Limb (tissue), 2 donors: Measurements from ENCODE around the gene AIP.
"Not testable (repeated sequence)": the region's sequence is repeated elsewhere in the genome, so short reads cannot be mapped to it uniquely, and the experiment has no call there.

Experiments used
- DNase-seq, 2 donors: peaks; one replicate each; pipeline ENCODE4 v3.0.0-alpha.2; 2016; ENCODE audit errors: extremely low spot score in 2 of 2

AIP gene

DNA sequence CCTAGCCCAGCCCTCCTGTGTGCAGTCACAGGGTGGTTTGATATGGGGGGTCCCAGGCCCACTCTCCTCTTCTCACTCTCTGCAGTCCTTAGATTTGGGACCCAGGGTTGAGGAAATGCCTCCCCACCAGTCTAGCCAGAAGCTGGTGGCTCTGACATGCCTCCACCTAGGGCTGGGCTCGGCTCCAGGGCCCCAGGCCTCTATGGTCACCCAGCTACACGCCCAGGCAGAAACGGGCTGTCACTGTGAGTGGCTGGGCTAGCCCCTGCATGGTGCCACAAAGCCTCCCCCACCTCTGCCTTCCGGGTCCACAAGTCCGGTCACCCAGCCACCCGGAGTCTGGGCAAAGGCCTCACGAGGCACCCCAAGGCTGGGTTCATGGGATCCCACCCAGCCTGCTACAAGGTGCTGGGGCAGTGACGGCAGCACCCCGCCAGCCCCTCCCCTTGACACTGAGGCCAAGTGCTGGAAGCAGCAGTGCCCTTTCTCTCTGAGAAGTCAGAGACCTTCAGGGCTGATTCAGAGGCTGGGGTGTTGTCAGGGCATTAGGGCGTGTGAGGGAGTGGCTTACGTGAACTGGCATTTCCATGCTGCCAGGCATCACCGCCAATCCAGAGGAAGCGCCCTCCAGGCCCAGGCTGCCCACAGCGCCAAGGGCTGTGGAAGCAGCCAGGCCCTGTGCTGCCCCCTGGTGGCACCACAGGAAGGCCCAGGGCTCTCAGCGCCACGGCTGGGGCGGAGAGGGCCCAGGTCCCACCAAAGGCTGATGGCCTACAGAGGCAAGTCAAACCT, 23.0 kb downstream of the AIP start:
- peak; percentile 53 to 86 for DNase-seq

DNA sequence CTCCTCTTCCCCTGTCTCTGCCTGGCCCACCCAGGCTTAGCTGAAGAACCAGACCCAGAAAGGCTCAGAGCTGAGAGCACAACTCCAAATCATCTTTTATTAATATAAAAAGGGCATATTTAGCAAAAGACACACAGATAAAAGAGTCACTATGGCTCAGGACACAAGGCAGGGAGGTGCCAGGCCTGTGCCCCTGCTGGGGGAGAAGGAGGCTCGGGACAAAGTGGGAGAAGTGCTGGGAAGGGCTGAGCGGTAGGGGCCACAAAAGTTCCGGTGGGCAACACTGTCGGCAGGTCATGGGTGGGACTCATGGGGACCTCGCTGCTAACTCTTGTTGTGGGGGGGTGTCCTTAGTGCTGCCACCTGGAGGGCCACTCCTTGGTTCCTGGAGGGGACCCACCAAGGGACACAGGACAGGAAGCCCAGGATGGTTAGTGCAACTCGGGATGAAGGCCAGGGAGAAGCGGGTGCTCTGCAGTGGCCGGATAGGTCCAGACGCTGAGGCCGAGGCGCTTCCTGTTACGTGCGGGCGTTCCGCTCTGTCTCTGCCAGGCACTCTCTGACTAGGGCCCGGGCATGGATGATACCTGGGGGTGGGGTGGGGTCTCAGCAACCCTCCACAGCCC, 23.7 kb downstream of the AIP start:
- DNase-seq = no peak

DNA sequence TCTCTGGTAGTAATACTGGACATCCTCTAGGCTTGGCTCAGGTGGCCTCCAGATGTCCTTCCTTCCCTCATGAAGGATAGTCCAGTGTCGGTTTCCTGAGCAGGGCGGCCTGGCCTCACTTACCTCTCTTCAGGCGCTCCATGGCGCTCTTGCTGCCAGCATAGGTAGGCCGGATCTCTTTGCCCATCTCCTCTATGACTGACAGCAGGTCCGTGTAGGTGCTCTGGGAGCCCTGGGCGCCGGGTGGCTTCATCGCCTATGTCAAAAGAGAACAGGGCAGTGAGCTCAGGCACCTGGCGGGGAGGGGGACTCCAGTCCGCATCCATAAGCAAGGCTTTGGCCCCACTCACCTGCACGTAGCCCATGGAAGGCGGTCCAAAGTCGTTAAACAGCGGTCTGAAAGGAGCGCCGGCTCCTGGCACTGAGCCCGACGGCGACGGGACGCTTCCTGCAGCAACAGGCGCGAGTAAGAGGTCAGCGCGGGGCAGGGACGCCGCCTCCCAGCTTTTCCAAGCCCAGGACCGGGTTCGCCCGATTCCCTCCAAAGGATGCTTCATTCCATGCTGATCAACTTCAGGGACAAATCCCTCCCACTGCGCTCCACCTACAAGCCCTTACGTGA, 24.5 kb downstream of the AIP start:
- peak in 1 of 2 donors; percentile 39 for DNase-seq

DNA sequence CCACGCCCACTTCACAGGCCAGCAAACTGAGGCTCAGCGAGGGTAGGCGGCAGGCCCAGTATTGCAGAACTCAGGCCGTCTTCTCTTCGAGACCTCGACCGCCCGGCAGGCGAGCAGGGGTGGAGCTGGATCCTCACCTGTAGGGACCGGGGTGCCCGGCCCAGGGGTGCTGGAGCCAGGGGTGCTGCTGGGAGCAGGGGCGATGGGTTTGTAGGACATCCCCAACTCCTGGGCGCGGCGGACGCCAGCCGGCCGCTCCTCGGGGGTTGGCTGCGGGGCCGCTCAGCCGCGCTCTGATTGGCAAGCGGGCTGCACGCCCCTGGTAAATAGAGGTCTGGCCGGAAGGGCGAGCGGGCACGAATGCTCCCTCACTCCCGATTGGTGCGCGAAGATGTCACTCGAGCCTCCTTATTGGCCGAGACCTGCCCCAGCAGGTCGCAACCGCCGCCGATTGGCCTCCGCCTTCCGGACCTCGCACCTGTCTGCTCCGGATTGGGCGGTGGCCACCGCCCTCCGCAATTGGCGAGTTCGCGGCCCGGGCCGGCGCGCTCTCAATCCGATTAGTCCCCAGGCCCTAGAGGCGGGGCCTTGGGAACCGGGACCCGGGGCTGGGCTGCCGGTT, 25.1 kb downstream of the AIP start, which contains the start of gene CDK2AP2:
Gene CDK2AP2, minus strand, starts transcription at position 299 of the 622 bp plus-strand sequence. Its CDS starts 80 bp downstream, at position 219.
- DNase-seq = peak; percentile 94 to 97

DNA sequence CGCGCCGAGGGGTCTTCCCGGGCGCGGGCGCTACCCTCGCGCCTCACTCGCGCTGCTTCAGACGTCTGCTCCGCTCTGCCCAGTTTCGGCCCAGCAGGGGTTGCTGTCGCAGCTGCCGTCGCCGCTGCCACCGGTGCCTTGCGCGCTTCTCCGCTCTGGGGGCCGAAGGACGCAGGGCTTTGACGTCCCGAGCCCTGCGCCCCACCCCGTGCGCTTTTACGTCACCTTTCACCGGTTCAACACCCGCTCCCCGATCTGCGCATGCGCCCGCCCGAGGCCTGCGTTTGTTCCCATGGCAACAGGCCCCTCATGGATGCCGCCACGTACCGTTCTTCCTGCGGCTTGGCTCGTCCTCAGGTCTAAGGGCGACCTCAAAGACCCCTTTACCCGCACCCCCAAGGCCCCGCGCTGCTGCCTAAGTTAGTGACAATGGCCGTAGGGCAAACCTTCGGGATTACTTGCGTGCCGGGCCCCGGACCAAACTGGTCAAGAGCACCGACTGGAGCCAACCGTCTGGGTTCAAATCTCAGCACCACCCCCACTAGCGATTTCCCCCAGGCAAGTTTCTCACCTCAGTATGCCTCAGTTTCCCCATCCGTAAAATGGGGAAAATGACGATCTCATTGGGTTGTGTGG, 25.8 kb downstream of the AIP start:
- DNase-seq = peak; percentile 95 to 99

DNA sequence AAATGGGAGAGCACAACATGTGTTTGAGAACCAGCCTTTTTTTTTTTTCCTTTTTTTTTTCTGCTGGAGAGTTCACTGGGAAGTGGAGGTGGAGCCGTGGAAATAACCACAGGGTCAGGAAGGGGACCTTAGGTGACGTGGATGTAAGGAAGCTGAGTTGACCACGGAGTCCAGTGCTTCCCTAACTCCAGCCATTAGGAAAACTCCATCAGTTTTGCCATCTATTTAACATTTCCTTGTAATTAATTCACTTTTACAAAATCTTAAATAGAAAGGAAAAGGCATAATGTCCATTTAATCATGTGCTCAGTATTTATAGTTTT, 27.2 kb downstream of the AIP start:
- no peak for DNase-seq

DNA sequence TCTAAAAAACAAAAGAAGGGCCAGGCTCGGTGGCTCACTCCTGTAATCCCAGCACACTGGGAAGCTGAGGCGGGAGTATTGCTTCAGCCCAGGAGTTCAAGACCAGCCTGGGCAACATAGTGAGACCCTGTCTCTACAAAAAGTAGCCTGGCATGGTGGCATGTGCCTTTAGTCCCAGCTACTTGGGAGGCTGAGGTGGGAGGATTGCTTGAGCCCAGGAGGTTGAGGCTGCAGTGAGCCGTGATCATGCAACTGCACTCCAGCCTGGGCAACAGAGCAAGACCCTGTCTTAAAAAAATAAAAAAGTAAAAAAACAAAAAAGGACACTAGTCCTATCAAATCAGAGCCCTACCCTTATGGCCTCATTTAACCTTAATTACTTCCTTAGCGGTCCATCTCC, 28.7 kb downstream of the AIP start:
- DNase-seq = not testable (repeated sequence)

DNA sequence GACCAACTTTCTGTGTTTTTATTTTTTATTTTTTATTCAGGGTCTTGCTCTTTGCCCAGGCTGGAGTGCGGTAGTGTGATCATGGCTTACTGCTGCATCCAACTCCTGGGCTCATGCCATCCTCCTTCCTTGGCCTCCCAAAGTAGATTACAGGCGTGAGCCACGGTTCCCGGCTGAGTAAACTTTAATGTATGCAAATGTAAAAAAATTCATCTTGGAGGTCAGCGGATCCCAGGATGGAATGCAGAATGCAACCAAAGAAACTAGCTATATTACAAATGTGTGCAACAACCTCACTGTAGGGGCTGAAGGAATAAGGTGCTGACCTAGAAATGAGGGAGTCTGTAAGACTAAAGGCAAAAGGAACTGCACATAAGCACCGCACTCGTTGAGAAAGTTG, 31.3 kb downstream of the AIP start:
- no peak for DNase-seq

DNA sequence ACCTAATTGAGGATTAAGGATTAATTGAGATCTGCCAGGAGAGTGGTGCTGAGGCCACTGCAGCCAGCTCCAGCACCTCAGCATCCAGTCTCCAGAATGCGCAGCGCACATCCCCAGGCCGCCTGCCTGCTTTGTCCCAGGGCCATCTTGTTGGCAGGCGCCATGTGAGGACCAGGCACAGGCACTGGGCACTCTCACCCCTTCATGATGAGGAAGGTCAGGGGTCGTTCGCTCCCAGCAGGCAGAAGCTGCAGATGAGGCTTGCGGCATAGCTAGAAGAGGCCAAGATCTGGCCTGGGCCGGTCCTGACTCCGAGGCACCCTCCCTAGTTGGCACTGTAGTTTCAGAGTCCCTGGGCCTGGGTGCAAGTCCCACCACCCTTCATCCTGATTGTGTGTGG, 34.0 kb downstream of the AIP start:
- DNase-seq = no peak

DNA sequence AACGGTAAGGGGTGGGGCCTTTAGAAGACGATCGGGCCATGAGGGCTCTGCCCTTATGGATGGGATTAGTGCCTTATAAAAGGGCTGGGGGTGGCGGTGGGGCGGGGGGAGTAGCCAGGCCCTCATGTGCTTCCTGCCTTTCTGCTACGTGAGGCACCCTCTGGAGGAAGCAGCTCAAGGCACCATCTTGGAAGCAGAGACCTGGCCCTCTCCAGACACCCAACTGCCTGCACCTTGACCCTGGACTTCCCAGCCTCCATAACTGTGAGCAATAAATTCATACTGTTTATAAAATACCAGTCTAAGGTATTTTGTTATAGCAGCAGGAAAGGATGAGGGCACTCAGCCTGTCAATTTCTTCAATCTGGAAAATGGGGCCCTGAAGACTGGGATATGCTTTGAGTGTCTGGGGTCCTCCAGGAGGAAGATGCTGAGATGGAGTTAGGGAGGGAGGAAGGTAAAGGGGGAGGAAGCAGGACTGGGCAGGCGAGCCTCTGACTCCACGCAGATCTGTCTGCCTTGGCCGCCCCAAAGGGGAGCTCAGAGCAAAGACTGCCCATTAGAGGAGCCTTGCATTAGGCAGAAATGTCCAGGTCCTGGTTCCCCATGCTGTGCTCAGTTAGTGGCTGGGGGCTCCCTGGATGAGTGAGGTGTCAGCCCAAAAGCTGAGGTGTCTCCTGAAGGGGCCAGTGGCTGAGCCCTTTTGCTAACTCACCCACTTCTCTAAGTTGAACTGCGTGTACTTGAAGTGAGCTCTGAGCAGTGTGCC, 35.1 kb downstream of the AIP start:
- DNase-seq = no peak

DNA sequence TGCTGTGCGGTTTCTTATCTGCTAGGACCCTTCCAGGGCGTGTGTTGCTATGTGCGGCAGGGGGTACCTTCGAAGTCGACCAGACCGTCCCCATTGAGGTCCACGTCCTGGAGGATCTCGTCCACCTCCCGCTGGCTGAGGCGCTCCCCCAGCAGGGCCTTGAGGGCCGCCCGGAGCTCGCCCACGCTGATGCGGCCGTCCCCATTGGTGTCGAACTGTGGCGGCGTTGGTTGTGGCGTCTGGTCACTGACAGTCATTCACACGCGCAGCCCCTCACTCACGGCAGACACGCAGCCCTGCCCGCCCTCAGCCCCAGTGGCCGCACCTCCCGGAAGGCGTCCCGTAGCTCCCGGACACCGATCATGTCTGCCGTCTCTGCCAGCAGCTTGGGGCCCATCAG, 36.9 kb downstream of the AIP start:
- no peak for DNase-seq

DNA sequence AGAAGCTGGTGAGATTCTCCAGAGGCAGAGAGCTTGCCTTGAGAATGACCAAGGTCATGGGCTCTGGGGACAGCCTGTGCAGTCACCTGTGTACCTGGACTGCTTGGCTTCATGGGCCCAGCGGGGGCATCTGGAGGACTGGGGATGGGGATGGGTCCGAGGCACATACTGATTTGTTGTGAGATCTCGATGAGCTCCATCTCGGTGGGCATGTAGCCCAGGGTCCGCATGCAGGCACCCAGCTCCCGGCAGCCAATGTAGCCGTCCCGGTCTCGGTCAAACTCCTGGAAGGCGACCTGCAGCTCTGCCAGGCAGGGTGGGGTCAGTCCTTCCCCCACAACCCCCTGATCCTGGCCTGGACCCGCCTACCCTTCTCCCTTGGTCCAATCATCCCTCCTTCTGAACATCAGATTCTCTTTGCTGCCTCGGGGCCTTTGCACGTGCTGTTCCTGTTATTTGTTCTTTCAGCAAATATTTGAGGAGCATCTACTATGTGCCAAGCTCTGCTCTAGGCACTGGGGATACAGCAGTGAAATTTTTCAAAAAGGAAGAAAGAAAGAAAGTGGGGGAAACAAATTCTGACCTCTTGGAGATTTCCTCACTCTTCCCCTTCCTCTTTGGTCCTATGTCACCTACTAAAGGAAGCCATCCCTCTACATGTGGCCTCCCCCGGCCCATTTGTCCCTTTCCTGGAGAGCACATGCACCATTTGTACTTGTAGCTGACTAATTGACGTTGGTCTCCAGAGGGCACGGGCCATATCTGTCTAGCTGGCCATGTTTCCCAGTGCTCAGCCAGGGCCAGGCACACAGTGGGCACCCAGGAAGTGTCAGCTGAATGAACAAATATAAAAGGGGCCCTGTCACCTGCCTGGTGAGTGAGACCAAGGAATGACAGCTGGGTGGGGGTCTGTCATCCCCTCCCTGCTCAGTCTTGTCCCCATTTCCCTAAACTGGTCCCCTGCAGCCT, 38.3 kb downstream of the AIP start:
- no peak for DNase-seq

DNA sequence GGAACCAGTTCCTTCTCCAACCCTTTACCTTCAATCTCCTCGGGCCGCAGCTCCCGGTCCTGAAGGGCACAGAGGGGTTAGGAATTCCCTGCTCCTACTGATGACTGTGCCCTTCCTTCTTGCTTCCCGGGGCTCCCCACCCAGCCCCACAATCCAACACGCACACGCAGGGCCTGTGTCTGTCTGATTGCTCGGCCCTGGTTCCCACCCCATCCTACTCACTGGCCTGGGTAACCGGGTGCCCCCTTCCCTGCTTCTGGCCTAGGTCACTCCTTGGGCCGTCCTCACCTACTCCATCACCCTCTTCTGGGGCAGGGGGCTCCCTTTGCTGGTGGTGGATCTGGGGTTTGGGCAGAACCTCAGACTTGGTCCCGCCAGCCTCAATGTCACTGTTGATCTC, 39.1 kb downstream of the AIP start:
- no peak for DNase-seq

DNA sequence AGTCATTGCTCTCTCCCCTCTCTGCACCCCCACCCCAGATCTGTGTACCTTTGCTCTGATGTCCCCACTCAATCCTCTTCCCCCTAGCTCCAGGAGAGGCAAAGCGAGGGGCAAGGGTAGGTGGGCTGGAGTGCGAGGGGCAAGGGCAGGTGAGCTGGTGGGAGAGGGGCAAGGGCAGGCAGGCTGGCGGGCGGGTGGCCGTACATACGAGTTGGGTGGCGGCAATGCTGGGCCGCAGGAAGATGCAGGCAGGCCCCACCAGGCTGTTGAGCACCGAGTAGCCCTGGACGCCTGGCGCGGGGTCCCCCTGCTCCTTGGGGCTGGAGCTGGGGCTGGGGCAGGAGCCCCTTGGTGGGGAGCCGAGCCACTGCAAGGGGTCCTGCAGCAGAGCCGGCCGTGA, 39.5 kb downstream of the AIP start:
- DNase-seq = no peak

DNA sequence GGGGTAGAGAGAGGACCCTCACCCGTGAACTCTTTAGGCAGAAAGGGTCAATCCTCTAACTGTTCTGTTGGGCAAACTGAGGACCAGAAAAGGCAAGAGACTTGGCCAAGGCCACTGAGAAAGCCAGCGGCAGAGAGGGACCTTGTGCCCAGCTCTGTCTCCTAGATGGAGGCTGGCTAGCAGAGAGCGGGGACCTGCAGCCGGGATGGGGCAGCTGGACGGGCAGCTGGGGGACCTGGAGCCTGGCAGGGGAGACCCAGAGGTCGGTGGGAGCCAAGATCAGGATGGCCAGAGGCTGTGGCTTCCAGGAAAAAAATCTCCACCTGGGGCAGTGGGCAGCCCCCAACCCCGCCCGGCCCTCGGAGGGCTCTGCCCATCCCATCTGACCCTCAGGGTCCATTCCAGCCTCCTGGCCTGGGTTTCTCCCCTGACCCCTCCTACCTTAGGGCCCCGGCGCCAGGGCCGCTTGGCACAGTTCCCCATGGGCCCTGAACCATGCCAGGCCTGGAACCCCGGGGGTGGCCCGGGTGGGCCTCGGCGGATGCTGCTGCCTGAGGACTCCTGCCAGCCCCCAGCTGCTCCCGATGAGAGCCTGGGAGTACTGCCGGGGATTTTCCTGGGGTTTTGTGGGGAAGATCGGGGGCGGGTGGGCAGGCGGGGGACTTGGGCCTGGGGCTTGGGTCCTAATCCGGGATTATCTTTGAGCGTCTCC, 40.2 kb downstream of the AIP start, which contains the start of gene CABP2:
Gene CABP2, minus strand, starts transcription at position 603 of the 712 bp plus-strand sequence. Its CDS starts 120 bp downstream, at position 483.
- no peak for DNase-seq

DNA sequence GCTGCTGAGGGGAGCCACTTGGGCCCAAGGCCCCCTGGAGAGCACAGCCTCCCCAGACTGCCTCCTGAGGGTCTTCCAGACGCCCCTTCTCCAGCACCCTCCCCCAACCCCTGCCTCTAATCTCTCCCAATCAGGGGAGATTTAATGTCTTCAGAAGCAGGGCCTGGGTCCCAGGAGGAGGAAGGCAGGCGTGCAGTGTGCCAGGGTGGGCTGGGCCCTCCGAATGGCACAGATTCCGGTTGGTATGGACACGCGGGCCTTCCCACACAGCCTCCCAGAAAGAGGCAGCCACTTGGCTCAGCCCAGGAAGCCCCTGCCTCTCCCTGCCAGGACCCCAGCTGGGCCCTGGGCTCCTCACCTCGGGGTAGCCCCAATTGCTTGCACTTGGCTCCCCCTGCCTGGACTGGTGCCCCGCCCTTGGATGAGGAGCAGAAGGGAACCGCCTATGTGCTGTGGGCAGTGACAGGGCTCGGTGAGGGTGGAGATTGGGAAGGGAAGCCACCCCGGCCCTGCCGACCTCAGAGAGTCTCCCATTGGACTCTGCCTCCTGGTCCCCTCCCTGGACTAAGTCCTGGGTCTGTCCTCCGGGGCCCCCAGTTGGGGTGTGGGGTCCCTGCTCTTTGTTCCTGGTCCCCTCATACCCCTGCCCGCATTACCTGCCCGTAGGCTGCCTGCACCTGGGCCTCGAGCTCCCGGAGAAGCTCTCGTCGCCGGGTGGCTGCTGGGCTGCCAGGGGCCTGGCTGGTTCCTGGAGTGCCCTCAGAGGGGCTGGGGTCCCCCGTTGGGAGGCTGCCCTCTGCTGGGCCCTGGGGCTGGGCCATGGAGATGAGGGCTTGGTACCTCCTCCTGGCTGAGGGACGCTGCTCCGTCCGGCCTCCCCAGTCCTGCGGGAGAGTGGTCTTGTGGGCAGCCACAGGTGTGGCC, 41.0 kb downstream of the AIP start:
- no peak for DNase-seq

DNA sequence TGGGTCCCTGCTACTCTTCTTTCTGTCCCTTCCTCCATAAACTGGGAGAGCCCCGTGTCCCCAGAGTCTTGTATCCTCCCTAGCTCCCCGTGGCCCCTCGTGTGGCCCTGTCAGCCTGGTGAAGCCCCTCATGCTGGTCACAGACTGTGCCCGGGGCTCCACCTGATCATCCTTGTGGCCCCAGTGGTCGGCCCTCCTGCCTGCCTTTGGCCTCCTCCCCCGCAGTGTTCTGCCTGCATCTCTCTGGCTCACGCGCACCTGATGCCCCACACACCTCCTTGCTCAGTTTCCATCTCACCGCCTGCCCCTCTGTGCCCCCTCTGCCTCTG, 41.6 kb downstream of the AIP start:
- no peak for DNase-seq

DNA sequence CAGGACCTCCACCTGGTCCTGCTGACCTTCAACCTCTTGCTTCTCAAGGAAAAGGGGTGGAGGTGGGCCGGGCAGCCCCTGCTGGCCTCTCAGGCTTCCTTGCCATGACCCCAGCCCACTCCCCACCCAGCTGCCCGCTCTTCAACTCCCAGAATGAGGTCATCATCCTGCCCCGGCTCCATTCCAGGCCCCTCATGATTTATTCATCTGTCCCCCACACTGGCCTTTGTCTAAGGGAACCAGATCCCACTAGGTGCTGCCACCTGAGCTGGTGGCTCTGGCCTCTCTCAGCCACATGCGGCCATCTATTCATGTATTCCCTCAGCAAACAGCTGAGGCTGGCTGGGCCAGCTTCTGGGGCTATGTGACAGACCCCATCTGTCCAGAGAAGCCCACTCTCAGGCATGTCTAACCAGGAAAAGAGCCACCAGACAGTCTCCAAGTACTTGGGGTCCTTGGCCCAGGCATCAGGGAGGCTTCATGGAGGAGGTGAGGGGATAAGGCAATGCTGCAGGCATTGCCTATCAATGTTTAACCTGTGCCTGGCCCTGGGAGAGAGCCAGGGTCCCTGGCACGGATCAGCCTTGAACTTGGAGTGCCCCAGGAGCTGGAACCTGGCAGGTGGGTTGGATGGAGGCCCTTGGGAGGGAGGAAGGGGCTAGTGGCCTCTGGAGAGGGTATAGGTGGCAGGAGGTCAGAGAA, 42.6 kb downstream of the AIP start:
- DNase-seq = no peak
